ENCODE data around the gene DNAH2.
A peak's percentile ranks its signal among the peaks of the same experiment; 100 is the strongest.

The DNAH2 gene

GRCh38 chr17:7846063-7846735 lies 128.7 kb downstream of the DNAH2 start:
- Histone ChIP-seq H3K36me3 (ENCODE audit: control insufficient read depth in 2 of 2, insufficient read depth in 1 of 2, low read length in 2 of 2) (peaks cover 17 to 50% of the 10 kb centered on the region in 2 experiments), H3K27ac (ENCODE audit: extremely low read depth, low read depth, low read length) (no peak overlapping the region), H3K9me3 (ENCODE audit: control insufficient read depth, insufficient read depth, low read depth, low read length) (no peaks in the 10 kb centered on the region), H3K4me3 (ENCODE audit: low read depth, low read length) (no peak overlapping the region), H3K4me1 (ENCODE audit: control insufficient read depth, insufficient read depth, low read length) (peaks cover 7% of the 10 kb centered on the region)
- CTCF ChIA-PET: interaction anchor here (0.5 to 2.9 kb wide), 3 partner anchors 10 to 102 kb away, joined by 3 to 15 read pairs (median 12); partner anchors contain the start of gene NAA38
- POLR2A ChIA-PET: interaction anchor here (0.7 to 7.7 kb wide), 3 partner anchors 10 to 55 kb away, joined by 3 to 110 read pairs (median 4); partner anchors contain the start of genes CYB5D1, NAA38 and TMEM88
- peak; percentile 21; the same call in 1 of the 2 replicates for TF ChIP-seq GLIS2 (tag by site-specific recombination; IDR thresholded peaks at IDR 0.05)
- TF ChIP-seq ZIC2 (tag by site-specific recombination; IDR thresholded peaks at IDR 0.05): no peak
- TF ChIP-seq RBAK (tag by site-specific recombination; IDR thresholded peaks at IDR 0.05): no peak
- TF ChIP-seq ZNF585B (tag by site-specific recombination; IDR thresholded peaks at IDR 0.05): no peak

- CTCF ChIA-PET: interaction anchor here (1.4 to 2.3 kb wide), 3 partner anchors 12 to 104 kb away, joined by 4 to 15 read pairs (median 5); no protein-coding TSS in a partner anchor
- Histone ChIP-seq H3K27ac (ENCODE audit: extremely low read depth, low read depth, low read length) (no peak overlapping the region), H3K4me3 (ENCODE audit: low read depth, low read length) (no peak overlapping the region), H3K4me1 (ENCODE audit: control insufficient read depth, insufficient read depth, low read length) (peaks cover 5% of the 10 kb centered on the region), H3K9me3 (ENCODE audit: control insufficient read depth, insufficient read depth, low read depth, low read length) (no peaks in the 10 kb centered on the region), H3K36me3 (ENCODE audit: control insufficient read depth in 2 of 2, insufficient read depth in 1 of 2, low read length in 2 of 2) (peaks cover 19 to 58% of the 10 kb centered on the region in 2 experiments)
- POLR2A ChIA-PET: interaction anchor here (0.7 kb wide), 1 partner anchor 12 kb away, joined by 4 read pairs; no protein-coding TSS in a partner anchor
- TF ChIP-seq GLIS2 (tag by site-specific recombination; IDR thresholded peaks at IDR 0.05) (peak; percentile 13; the same call in 1 of the 2 replicates), ZNF830 (tag by site-specific recombination; IDR thresholded peaks at IDR 0.05; ENCODE audit: low read depth) (no peak), SP7 (tag by site-specific recombination; IDR thresholded peaks at IDR 0.05) (no peak), BCL11B (tag by site-specific recombination; IDR thresholded peaks at IDR 0.05; ENCODE audit: low read depth) (0 out of 2 replicates have a peak, but pooled peaks have one; percentile 13), ZFP37 (tag by site-specific recombination; IDR thresholded peaks at IDR 0.05) (no peak), YY1 (tag by site-specific recombination; IDR thresholded peaks at IDR 0.05) (no peak), ZNF639 (tag by site-specific recombination; IDR thresholded peaks at IDR 0.05) (no peak), ZNF747 (tag by site-specific recombination; IDR thresholded peaks at IDR 0.05) (no peak), ZNF239 (tag by site-specific recombination; IDR thresholded peaks at IDR 0.05) (no peak), ZNF654 (tag by site-specific recombination; IDR thresholded peaks at IDR 0.05; ENCODE audit: low read depth) (no peak), ZNF664 (tag by site-specific recombination; IDR thresholded peaks at IDR 0.05) (no peak), ZFP3 (tag by site-specific recombination; IDR thresholded peaks at IDR 0.05; ENCODE audit: low read depth) (no peak), ZBTB11 (tag by site-specific recombination; conservative IDR thresholded peaks at IDR 0.05; ENCODE audit: low read depth) (no peak), ZNF530 (tag by site-specific recombination; IDR thresholded peaks at IDR 0.05; ENCODE audit: low read depth) (no peak), PBX3 (CRISPR knock-in tag; IDR thresholded peaks at IDR 0.05) (no peak)
Observed at GRCh38 chr17:7846765-7847661, 129.5 kb downstream of the DNAH2 start.

All from HEK293 (cell line).